Right cardiac atrium (tissue), 5 donors: ENCODE data around the gene GAS2L1. TPM values are rescaled to one million over a fixed set of nuclear protein-coding genes. Genes with fewer than 3 reads are reported as not detected.

Source experiments
- ATAC-seq, 2 donors: fragments of 200-7000 bp; cut with Tn5 transposase; one replicate each; pipeline versions ENCODE4 v1.8.0 to v1.9.1; 2020; ENCODE audit warnings: moderate library complexity in 2 of 2, mild to moderate bottlenecking in 1 of 2
- DNase-seq, 3 donors: peaks; one replicate each; pipeline ENCODE4 v3.0.0-alpha.2; 2020
- H3K27ac ChIP-seq: one replicate; pipeline ENCODE4 v1.5.1; 2013; ENCODE audit warnings: mild to moderate bottlenecking, low read length, control low read depth, moderate library complexity
- H3K27me3 ChIP-seq: one replicate; pipeline ENCODE4 v1.6.1; 2013; ENCODE audit not compliant: control insufficient read depth, insufficient read depth
- H3K4me1 ChIP-seq: one replicate; pipeline ENCODE4 v1.6.1; 2013; ENCODE audit warnings: low read length; ENCODE audit not compliant: control insufficient read depth, insufficient read depth
- H3K4me3 ChIP-seq: one replicate; pipeline ENCODE4 v1.5.1; 2013; ENCODE audit warnings: low read length, control low read depth
- H3K9me3 ChIP-seq: one replicate; pipeline ENCODE4 v1.6.1; 2013; ENCODE audit warnings: low read length; ENCODE audit not compliant: control insufficient read depth
- WGBS: extraction: QIAGEN DNeasy Blood & Tissue Kit; methylation state at CpG from one replicate; pipeline ENCODE4 v1.1.7; 2013; 5-methylcytosine and 5-hydroxymethylcytosine counted together
- intact Hi-C, 4 donors: fragments of 100-400 bp; cut with DNase I; formaldehyde crosslinking; loops; one replicate each; pipeline versions ENCODE4 v1.11.0 to v1.14.0; 2022 to 2023
- polyA plus RNA-seq: library from polyadenylated mRNA; stranded (reverse); fragments of 200-250 nt; gene quantifications from one replicate; pipeline ENCODE4 v1.2.3, GENCODE V29; 2013
- total RNA-seq, 4 donors: library from RNA; stranded (reverse); fragmentation: NEBNext Ultra II Directional; extraction: Animal tissue kit (Norgen Biotek cat#: 25700); gene quantifications; one replicate each; pipeline ENCODE4 v1.2.1, GENCODE V29; 2021
- donor health status: healthy with polysubstance abuse.
- donor health status: DM: no; HTN: yes; CAD: no.
- donor health status: DM: no; HTN: no; CAD: no.
- donor health status: DM: no; HTN: yes; CAD: no; lungs with severe emphysema.
- donor health status: DM: yes; HTN: yes; CAD: no.

The GAS2L1 gene
- total and polyA plus RNA-seq, 5 donors = 16.9 to 25.7 (median 22.4) TPM

DNA sequence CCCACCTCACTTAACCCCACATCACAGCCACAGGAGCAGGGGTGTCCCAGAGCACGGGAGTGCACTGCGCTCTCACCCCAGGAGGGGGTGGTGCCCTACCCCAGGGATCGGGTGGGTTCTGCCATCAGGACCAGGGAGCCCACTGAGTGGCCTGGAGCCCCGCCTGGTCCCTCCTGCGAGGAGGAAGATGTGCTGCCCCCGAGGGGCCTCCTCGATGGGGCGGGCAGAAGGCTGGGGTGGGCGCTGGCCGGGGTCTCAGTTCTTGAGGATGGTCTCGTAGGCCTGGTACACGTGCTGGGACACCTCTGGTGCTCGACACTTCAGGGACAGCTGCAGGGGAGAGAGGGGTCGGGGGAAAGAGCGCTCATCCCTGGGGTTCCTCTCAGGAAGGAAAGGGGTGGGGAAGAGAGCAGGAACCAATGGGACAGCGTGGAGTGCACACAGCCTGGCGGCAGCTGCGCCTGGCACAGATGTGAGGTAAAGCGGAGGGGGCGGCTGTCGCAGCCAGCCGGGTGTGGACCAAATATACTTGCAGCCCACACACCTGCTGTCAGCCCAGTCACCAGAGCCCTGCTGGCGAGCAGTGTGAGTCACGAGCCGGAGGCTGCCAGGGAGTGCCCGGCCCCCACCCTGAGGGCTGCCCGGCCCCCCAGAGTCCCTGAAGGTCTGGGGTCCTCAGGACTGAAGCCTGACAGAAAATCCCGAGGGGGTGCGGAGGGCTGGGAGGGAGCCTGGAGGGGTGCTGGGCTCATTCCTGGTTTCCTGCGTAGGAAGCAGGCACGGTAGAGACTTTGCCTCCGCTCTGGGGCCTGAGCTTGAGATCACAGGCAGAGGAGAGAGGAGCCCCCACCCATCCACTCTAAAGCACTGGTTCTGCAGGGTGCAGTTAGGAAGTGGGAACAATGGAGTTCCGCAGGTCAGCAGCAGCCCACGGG lies 22.4 kb downstream of the GAS2L1 start:
- H3K4me1 ChIP-seq = peaks cover 2% of the 10 kb centered on the region
- H3K4me3 ChIP-seq = no peak overlapping the region
- ATAC-seq = no peak
- 79% methylated on average over 34 of the region's 34 CpGs for WGBS
- no peaks in the 10 kb centered on the region for H3K27me3 ChIP-seq
- peak in 2 of 3 donors; percentile 33 to 63 for DNase-seq
- intact Hi-C loops = no loop called here
- H3K27ac ChIP-seq = no peak overlapping the region
- H3K9me3 ChIP-seq = no peaks in the 10 kb centered on the region

DNA sequence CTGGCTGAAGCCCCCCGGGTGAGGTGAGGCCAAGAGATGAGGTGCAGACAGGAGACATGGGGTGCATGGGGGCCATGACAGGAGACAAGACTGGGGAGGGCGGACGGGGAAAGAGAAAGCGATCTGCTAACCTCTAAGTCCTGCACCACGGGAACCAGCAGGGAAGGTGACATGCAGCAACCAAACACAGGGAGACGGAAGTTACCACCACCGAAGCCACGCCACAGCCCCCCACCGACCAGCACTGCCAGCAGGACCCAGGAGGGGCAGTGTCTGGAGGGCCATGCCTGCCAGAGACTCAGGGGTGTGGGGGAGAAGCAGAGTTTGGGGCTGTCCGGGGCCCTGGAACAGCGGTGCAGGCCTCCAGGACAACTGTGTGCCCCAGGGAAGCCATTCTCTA lies 23.1 kb downstream of the GAS2L1 start:
- no peak overlapping the region for H3K27ac ChIP-seq
- intact Hi-C loops = no loop called here
- H3K4me1 ChIP-seq = peaks cover 2% of the 10 kb centered on the region
- WGBS = 86% methylated on average over 11 of the region's 11 CpGs
- no peak for ATAC-seq
- H3K4me3 ChIP-seq = no peak overlapping the region
- no peaks in the 10 kb centered on the region for H3K27me3 ChIP-seq
- no peaks in the 10 kb centered on the region for H3K9me3 ChIP-seq
- peak in 1 of 3 donors; percentile 31 for DNase-seq

DNA sequence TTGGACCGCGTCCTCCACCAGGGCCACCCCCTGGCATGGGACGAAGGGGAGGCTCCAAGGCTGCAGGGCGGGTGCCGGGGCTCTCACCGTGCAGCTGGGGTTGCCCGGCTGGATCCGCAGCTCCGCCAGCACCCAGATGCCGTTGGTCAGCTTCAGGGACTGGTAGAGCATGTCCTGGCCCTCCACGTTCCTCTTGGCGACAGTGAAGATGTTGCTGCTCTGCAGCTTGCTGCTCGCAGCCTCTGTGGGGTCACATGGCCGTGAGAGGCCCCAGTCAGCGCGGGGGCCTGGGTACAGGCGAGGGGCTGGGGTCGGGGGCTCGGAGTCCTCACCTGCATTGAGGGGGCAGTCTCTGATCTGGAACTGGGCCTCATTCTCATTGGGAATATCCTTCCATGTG lies 23.8 kb downstream of the GAS2L1 start:
- Histone ChIP-seq H3K4me3 (no peak overlapping the region), H3K27ac (no peak overlapping the region), H3K4me1 (peaks cover 2% of the 10 kb centered on the region), H3K27me3 (no peaks in the 10 kb centered on the region), H3K9me3 (no peaks in the 10 kb centered on the region)
- 86% methylated on average over 19 of the region's 19 CpGs for WGBS
- no peak for ATAC-seq
- intact Hi-C loops = no loop called here
- peak in 2 of 3 donors; percentile 35 to 39 for DNase-seq

DNA sequence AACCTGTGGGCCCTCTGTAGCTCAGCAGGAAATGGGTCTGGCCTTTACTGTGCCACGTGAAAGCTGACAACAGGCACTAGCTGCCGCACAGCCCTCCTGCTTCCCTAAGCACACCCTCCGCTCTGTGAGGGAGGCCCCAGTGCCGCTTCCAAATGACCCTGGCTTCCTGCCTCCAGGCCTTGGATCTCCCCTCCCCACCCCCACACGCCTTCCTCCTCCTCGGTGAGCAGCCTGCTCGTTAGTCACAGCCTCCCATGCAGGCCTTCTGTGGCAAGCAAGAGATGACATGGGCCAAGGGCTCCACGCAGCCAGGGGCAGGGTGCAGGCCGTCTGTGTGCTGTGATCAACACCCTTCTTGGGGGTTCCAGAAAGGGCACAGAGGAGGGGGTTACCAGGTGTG lies 24.3 kb downstream of the GAS2L1 start:
- intact Hi-C loops = no loop called here
- H3K4me1 ChIP-seq = peaks cover 2% of the 10 kb centered on the region
- H3K27me3 ChIP-seq = no peaks in the 10 kb centered on the region
- WGBS = 50% methylated on average over 9 of the region's 9 CpGs
- peak; percentile 77 to 86 (median 83) for DNase-seq
- H3K4me3 ChIP-seq = no peak overlapping the region
- H3K9me3 ChIP-seq = no peaks in the 10 kb centered on the region
- peak; percentile 37 to 71 for ATAC-seq
- H3K27ac ChIP-seq = no peak overlapping the region

DNA sequence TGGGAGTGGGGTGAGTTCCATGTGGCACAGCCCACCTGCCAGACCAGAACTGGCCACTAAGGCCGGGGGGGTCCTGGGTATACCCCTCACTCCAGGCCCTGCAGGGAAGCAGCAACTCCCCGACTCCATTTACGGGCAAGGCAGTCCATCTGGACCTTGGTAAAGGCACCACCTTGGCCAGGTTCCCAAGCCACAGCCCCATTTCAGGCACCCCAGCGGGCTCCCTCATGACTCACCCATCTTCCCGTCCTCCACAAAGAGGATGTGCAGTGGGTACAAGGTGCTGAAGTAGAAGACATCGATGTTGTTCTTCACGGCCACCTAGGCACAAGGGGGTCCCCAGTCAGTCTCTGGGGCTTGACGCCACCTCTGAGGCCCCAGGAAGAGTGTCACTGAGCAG lies 24.8 kb downstream of the GAS2L1 start:
- intact Hi-C loops = no loop called here

GRCh38 chr22:29331658-29332300 lies 25.3 kb downstream of the GAS2L1 start:
- intact Hi-C loops = no loop called here
- H3K4me3 ChIP-seq = no peak overlapping the region
- WGBS = 88% methylated on average over 14 of the region's 14 CpGs

More for the DNA sequence above, 24.8 kb downstream of the GAS2L1 start:
- peak in 2 of 3 donors; percentile 34 to 37 for DNase-seq
- 91% methylated on average over 8 of the region's 8 CpGs for WGBS
- H3K4me1 ChIP-seq = no peaks in the 10 kb centered on the region
- no peak for ATAC-seq
- H3K4me3 ChIP-seq = no peak overlapping the region
- no peak overlapping the region for H3K27ac ChIP-seq
- no peaks in the 10 kb centered on the region for H3K9me3 ChIP-seq
- H3K27me3 ChIP-seq = no peaks in the 10 kb centered on the region

GRCh38 chr22:29332886-29333496 lies 26.5 kb downstream of the GAS2L1 start:
- intact Hi-C loops = no loop called here
- WGBS = 94% methylated on average over 8 of the region's 8 CpGs

More at GRCh38 chr22:29331658-29332300, 25.3 kb downstream of the GAS2L1 start:
- DNase-seq (peak in 2 of 3 donors; percentile 40 to 51), ATAC-seq (no peak)
- Histone ChIP-seq H3K4me1 (no peaks in the 10 kb centered on the region), H3K9me3 (no peaks in the 10 kb centered on the region), H3K27me3 (no peaks in the 10 kb centered on the region), H3K27ac (no peak overlapping the region)

GRCh38 chr22:29334148-29334547 lies 27.7 kb downstream of the GAS2L1 start:
- intact Hi-C loops = no loop called here
- ATAC-seq (no peak), DNase-seq (peak in 1 of 3 donors; percentile 46)
- H3K4me1 ChIP-seq = no peaks in the 10 kb centered on the region
- no peaks in the 10 kb centered on the region for H3K27me3 ChIP-seq
- 98% methylated on average over 7 of the region's 7 CpGs for WGBS
- H3K4me3 ChIP-seq = no peak overlapping the region
- H3K9me3 ChIP-seq = no peaks in the 10 kb centered on the region
- H3K27ac ChIP-seq = no peak overlapping the region

More at GRCh38 chr22:29332886-29333496, 26.5 kb downstream of the GAS2L1 start:
- H3K9me3 ChIP-seq = no peaks in the 10 kb centered on the region
- no peak overlapping the region for H3K27ac ChIP-seq
- peak in 2 of 3 donors; percentile 31 to 35 for DNase-seq
- ATAC-seq = no peak
- H3K27me3 ChIP-seq = no peaks in the 10 kb centered on the region
- no peak overlapping the region for H3K4me3 ChIP-seq
- no peaks in the 10 kb centered on the region for H3K4me1 ChIP-seq

- Histone ChIP-seq H3K4me1 (no peaks in the 10 kb centered on the region), H3K27me3 (no peaks in the 10 kb centered on the region), H3K9me3 (no peaks in the 10 kb centered on the region), H3K27ac (no peak overlapping the region), H3K4me3 (no peak overlapping the region)
- WGBS = 88% methylated on average over 12 of the region's 12 CpGs
- intact Hi-C loops = no loop called here
- DNase-seq (peak in 1 of 3 donors; percentile 43), ATAC-seq (no peak)
Measured at GRCh38 chr22:29334696-29335344, 28.4 kb downstream of the GAS2L1 start.

- ATAC-seq = no peak
- H3K27ac ChIP-seq = no peak overlapping the region
Measured at GRCh38 chr22:29335656-29336055, 29.2 kb downstream of the GAS2L1 start.

More at GRCh38 chr22:29335656-29336055, 29.2 kb downstream of the GAS2L1 start:
- WGBS = 91% methylated on average over 11 of the region's 11 CpGs
- Histone ChIP-seq H3K9me3 (no peaks in the 10 kb centered on the region), H3K27me3 (no peaks in the 10 kb centered on the region), H3K4me3 (no peak overlapping the region), H3K4me1 (no peaks in the 10 kb centered on the region)
- intact Hi-C loops = no loop called here
- DNase-seq = peak in 1 of 3 donors; percentile 44
